ENCODE results near the gene PCDHGA1.

GRCh38 chr5:141363952-141364660 lies 33.8 kb downstream of the PCDHGA1 start, which contains the start of gene PCDHGA5:
- TF ChIP-seq MAX (IDR thresholded peaks at IDR 0.05) (no peak), CTCF (IDR thresholded peaks at IDR 0.05; ENCODE audit: low read depth, low read length, missing input control) (no peak), SP1 (IDR thresholded peaks at IDR 0.05) (no peak), REST (IDR thresholded peaks at IDR 0.05) (no peak)

All from liver (tissue), 3 donors.